ENCODE measurements around the gene PATE1.

PATE1 gene

GRCh38 chr11:125740617-125741016 lies 5.5 kb upstream of the PATE1 start:
- TF ChIP-seq, protein P1, sequence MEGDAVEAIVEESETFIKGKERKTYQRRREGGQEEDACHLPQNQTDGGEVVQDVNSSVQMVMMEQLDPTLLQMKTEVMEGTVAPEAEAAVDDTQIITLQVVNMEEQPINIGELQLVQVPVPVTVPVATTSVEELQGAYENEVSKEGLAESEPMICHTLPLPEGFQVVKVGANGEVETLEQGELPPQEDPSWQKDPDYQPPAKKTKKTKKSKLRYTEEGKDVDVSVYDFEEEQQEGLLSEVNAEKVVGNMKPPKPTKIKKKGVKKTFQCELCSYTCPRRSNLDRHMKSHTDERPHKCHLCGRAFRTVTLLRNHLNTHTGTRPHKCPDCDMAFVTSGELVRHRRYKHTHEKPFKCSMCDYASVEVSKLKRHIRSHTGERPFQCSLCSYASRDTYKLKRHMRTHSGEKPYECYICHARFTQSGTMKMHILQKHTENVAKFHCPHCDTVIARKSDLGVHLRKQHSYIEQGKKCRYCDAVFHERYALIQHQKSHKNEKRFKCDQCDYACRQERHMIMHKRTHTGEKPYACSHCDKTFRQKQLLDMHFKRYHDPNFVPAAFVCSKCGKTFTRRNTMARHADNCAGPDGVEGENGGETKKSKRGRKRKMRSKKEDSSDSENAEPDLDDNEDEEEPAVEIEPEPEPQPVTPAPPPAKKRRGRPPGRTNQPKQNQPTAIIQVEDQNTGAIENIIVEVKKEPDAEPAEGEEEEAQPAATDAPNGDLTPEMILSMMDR (IDR thresholded peaks at IDR 0.05; ENCODE audit: insufficient read depth, missing control alignments), result no peak
- FAIRE-seq (no peak), DNase-seq (ENCODE audit: insufficient read length, low spot score) (no peak)

DNA sequence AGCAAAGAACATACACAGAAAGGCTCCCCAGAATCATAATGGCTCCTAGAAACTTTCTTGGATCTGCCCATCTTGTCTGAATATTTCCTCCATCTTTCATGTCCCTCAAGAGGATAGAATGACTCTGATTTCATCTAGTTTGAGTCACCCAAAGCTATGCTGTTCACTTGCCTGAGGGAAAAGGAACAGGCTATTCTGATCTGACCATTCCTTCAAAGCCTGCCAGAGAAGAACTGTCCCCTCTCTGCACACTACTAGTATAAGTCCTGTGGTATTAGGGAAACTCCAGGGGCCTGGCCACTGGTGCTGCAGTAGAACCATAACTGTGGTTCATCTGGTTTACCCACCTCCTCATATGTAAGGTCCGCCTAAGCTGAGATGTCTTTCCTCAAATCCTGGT lies 2.4 kb upstream of the PATE1 start:
- FAIRE-seq (no peak), DNase-seq (ENCODE audit: insufficient read length, low spot score) (no peak)
- TF ChIP-seq, protein P1 (IDR thresholded peaks at IDR 0.05; ENCODE audit: insufficient read depth, missing control alignments), result no peak

DNA sequence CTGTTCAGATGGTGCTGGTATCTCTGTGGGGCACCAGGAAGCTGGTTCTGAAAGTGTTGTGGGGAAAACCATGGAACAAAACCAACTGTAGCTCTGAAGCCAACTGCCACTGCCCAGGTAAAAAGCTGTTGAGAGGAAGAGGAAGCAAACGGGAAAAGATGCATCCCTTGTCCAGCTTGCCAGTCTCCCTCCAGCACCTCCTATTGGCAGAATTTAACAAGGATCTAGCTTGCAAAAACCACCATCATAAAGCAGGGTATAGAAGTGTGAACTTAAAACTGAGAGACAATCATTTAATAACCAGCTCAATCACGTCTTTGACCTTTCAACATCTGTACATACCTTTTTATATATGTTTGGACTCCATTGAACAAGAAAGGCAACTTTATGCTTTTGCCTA lies 4.5 kb downstream of the PATE1 start:
- no peak for FAIRE-seq
- TF ChIP-seq, protein P1 (IDR thresholded peaks at IDR 0.05; ENCODE audit: insufficient read depth, missing control alignments), result no peak
- no peak for DNase-seq (ENCODE audit: insufficient read length, low spot score)

- TF ChIP-seq, protein P1 (IDR thresholded peaks at IDR 0.05; ENCODE audit: insufficient read depth, missing control alignments), result no peak
- FAIRE-seq (no peak), DNase-seq (ENCODE audit: insufficient read length, low spot score) (no peak)
These were observed 10.0 kb downstream of the PATE1 start for GRCh38 chr11:125756050-125756449.

- DNase-seq (ENCODE audit: insufficient read length, low spot score), result no peak
- TF ChIP-seq, protein P1 (IDR thresholded peaks at IDR 0.05; ENCODE audit: insufficient read depth, missing control alignments), result no peak
- no peak for FAIRE-seq
These were observed 16.4 kb downstream of the PATE1 start for GRCh38 chr11:125762445-125762844.

GRCh38 chr11:125763483-125763882 lies 17.4 kb downstream of the PATE1 start:
- TF ChIP-seq, protein P1 (IDR thresholded peaks at IDR 0.05; ENCODE audit: insufficient read depth, missing control alignments), result no peak
- FAIRE-seq, result no peak

GRCh38 chr11:125766251-125766650 lies 20.2 kb downstream of the PATE1 start:
- TF ChIP-seq, protein P1 (IDR thresholded peaks at IDR 0.05; ENCODE audit: insufficient read depth, missing control alignments), result no peak
- FAIRE-seq (no peak), DNase-seq (ENCODE audit: insufficient read length, low spot score) (no peak)

More at GRCh38 chr11:125763483-125763882, 17.4 kb downstream of the PATE1 start:
- DNase-seq (ENCODE audit: insufficient read length, low spot score), result no peak

Data from D721Med (cell line).